Endothelial cell of umbilical vein (primary cell): ENCODE measurements around the gene DNAAF5. TPM values are rescaled to one million over a fixed set of nuclear protein-coding genes. Genes with fewer than 3 reads are reported as not detected.

Experiments used
- BruUV-seq: library from RNA; stranded (reverse); fragments of 400-500 nt; replicated peaks from 2 replicates; lab custom pipeline; 2021; lab: Mats Ljungman, UMichigan
- CTCF ChIA-PET: fragments of 300-600, 350-600 bp; sonication (Branson Sonifier 250); formaldehyde crosslinking; loops from one replicate; lab custom pipeline; 2021; ENCODE audit warnings: antibody characterized with exemption, inconsistent platforms; lab: Charles Lee
- POLR2A ChIA-PET: fragments of 300-600, 350-600 bp; sonication (Branson Sonifier 250); formaldehyde crosslinking; loops from one replicate; lab custom pipeline; 2021; ENCODE audit warnings: antibody characterized with exemption, inconsistent platforms; lab: Charles Lee
- DNase-seq: peaks from one replicate; pipeline ENCODE4 v3.0.0-alpha.2; 2011; ENCODE audit warnings: low read depth, low spot score
- FAIRE-seq: peaks from 2 replicates; lab custom pipeline; 2011; peaks lifted over from hg19 to GRCh38; lab: Jason Lieb, UNC
- H2AFZ ChIP-seq: 2 replicates; pipeline ENCODE4 v1.6.0; 2012; ENCODE audit warnings: low read depth, low read length, control low read depth, inconsistent platforms
- H3K27ac ChIP-seq: 2 replicates; pipeline ENCODE4 v1.5.1; 2011; ENCODE audit warnings: low read depth, mild to moderate bottlenecking, control low read depth, low read length, moderate library complexity; ENCODE audit not compliant: insufficient read depth
- H3K27me3 ChIP-seq, 2 experiments: 2 replicates each; pipeline versions ENCODE4 v1.6.0 to v1.6.1; 2011; ENCODE audit warnings: low read length in 2 of 2, mixed read lengths in 1 of 2; ENCODE audit not compliant: control insufficient read depth in 2 of 2, insufficient read depth in 2 of 2
- H3K36me3 ChIP-seq, 2 experiments: 2 replicates in 1 of 2; 3 replicates in 1 of 2; pipeline ENCODE4 v1.5.1; 2011; ENCODE audit warnings: low read length in 2 of 2, mild to moderate bottlenecking in 1 of 2, moderate library complexity in 1 of 2; ENCODE audit not compliant: control insufficient read depth in 2 of 2, insufficient read depth in 2 of 2; ENCODE audit errors: extremely low read depth in 1 of 2
- H3K4me1 ChIP-seq: 3 replicates; pipeline ENCODE4 v1.5.1; 2011; ENCODE audit warnings: mild to moderate bottlenecking, low read length; ENCODE audit not compliant: control insufficient read depth, insufficient read depth; ENCODE audit errors: extremely low read depth
- H3K4me2 ChIP-seq: 2 replicates; pipeline ENCODE4 v1.6.1; 2011; ENCODE audit warnings: low read length, control low read depth, mixed read lengths; ENCODE audit not compliant: insufficient read depth
- H3K4me3 ChIP-seq, 3 experiments: fragments of 200-600 bp in 1 of 3; sonication (generic), shearing (Covaris generic) in 1 of 3; replicated peaks in 1 of 3; 2 replicates each; pipeline ENCODE4 v1.5.1; 2011 to 2016; ENCODE audit warnings: control low read depth in 3 of 3, low read length in 3 of 3, mild to moderate bottlenecking in 2 of 3, inconsistent platforms in 1 of 3, low read depth in 1 of 3, moderate library complexity in 1 of 3; ENCODE audit not compliant: insufficient read depth in 1 of 3
- H3K79me2 ChIP-seq: 2 replicates; pipeline ENCODE4 v1.6.0; 2012; ENCODE audit warnings: low read length, inconsistent platforms; ENCODE audit not compliant: control insufficient read depth, insufficient read depth
- H3K9ac ChIP-seq: replicated peaks from 2 replicates; pipeline ENCODE3; 2011; ENCODE audit warnings: low read length, control low read depth; ENCODE audit not compliant: insufficient read depth; ENCODE audit errors: extremely low read depth
- H3K9me1 ChIP-seq: replicated peaks from 3 replicates; pipeline ENCODE4 v1.6.0; 2011; ENCODE audit warnings: mild to moderate bottlenecking, low read length; ENCODE audit not compliant: control insufficient read depth, insufficient read depth; ENCODE audit errors: extremely low read depth
- H3K9me3 ChIP-seq: replicated peaks from 2 replicates; pipeline ENCODE4 v1.5.1; 2012; ENCODE audit warnings: low read length, inconsistent platforms; ENCODE audit not compliant: control insufficient read depth, insufficient read depth
- H4K20me1 ChIP-seq: replicated peaks from 2 replicates; pipeline ENCODE3; 2011; ENCODE audit warnings: mild to moderate bottlenecking, low read length; ENCODE audit not compliant: control insufficient read depth, insufficient read depth; ENCODE audit errors: extremely low read depth
- CTCF ChIP-seq, 2 donors: IDR thresholded peaks; 1 replicate in 1 of 2; 2 replicates in 1 of 2; pipeline ENCODE4 v1.5.1; 2011; ENCODE audit warnings: low read length in 2 of 2, mild to moderate bottlenecking in 2 of 2, moderate library complexity in 2 of 2, control low read depth in 1 of 2, inconsistent platforms in 1 of 2, low read depth in 1 of 2; ENCODE audit not compliant: insufficient read depth in 1 of 2; ENCODE audit errors: extremely low read depth in 1 of 2
- EZH2 ChIP-seq: IDR thresholded peaks from 2 replicates; pipeline ENCODE4 v1.6.1; 2012; ENCODE audit warnings: borderline replicate concordance, low read depth, mild to moderate bottlenecking, moderate library complexity, low read length, inconsistent platforms; ENCODE audit not compliant: severe bottlenecking
- FOS ChIP-seq: IDR thresholded peaks from 2 replicates; pipeline ENCODE4 v1.6.1; 2011; ENCODE audit warnings: mild to moderate bottlenecking, low read length, moderate library complexity, borderline replicate concordance; ENCODE audit not compliant: insufficient read depth
- GATA2 ChIP-seq: IDR thresholded peaks from 2 replicates; pipeline ENCODE4 v1.7.0; 2011; ENCODE audit warnings: low read depth, mild to moderate bottlenecking, moderate library complexity, mixed read lengths, low read length; ENCODE audit not compliant: insufficient read length, insufficient read depth
- JUN ChIP-seq: IDR thresholded peaks from 2 replicates; pipeline ENCODE4 v1.6.1; 2011; ENCODE audit warnings: borderline replicate concordance, low read depth; ENCODE audit not compliant: insufficient read length, insufficient read depth
- MAX ChIP-seq: IDR thresholded peaks from 2 replicates; pipeline ENCODE4 v1.6.1; 2011; ENCODE audit not compliant: insufficient read depth, insufficient read length
- MYC ChIP-seq: IDR thresholded peaks from one replicate; pipeline ENCODE4 v1.6.1; 2011; ENCODE audit warnings: mild to moderate bottlenecking, low read depth, low read length
- POLR2A ChIP-seq: IDR thresholded peaks from 2 replicates; pipeline ENCODE4 v1.6.1; 2012; ENCODE audit warnings: low read depth, mild to moderate bottlenecking, control low read depth, low read length
- POLR2AphosphoS5 ChIP-seq: IDR thresholded peaks from 2 replicates; pipeline ENCODE4 v1.6.1; 2012; ENCODE audit warnings: low read depth, mild to moderate bottlenecking, control low read depth, low read length, moderate library complexity; ENCODE audit not compliant: insufficient read depth
- dilution Hi-C: fragments of 300-500 bp; cut with MboI; formaldehyde crosslinking; loops from one replicate; pipeline ENCODE4 v1.15.0; 2019; ENCODE audit warnings: low sequenced_read_pairs; ENCODE audit not compliant: extremely low pct_ligation_motif_present
- intact Hi-C: fragments of 100-400 bp; cut with micrococcal nuclease; formaldehyde crosslinking; loops from one replicate; pipeline ENCODE4 v1.10.0; 2022
- polyA plus RNA-seq, 4 experiments: library from polyadenylated mRNA; depleted of rRNA in 3 of 4; stranded (reverse) in 3 of 4; unstranded in 1 of 4; fragments of >200 nt; gene quantifications; 2 replicates each; pipeline versions ENCODE4 v1.2.1 to v1.2.3, GENCODE V29; 2011 to 2012; ENCODE audit warnings: missing spikeins in 1 of 4
- total RNA-seq: library from RNA; stranded (reverse); gene quantifications from 2 replicates; pipeline ENCODE4 v1.2.3, GENCODE V29; 2021

Gene DNAAF5
- total and polyA plus RNA-seq, 2 donors (not counting 3 experiments of a cell fraction or from before 2014, with no cell fraction given): 49.3 to 65.5 TPM

DNA sequence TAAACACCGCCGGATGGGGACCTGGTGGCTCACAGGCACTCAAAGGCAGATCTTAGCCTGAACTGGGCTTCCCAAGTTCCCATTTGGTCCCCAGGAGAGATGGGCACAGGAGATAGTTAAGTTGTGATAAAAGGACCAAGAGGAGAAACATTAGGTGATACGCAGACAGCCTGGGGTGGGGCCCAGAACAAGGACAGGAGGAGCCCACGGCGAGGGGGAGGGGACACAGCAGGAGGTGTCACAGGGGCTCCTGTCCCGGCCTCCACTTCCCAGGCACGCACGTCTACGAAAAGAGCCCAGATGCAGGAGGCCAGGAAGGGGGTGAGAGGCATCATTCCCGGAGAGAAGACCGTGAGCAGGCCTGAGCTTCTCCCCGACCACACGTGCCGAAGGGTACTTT lies 16.3 kb upstream of the DNAAF5 start:
- FAIRE-seq: no peak
- Histone ChIP-seq H3K4me2 (no peak overlapping the region), H3K9ac (no peak overlapping the region), H3K9me1 (no peaks in the 10 kb centered on the region), H2AFZ (no peak overlapping the region), H3K36me3 (no peaks in the 10 kb centered on the region), H3K9me3 (no peaks in the 10 kb centered on the region), H4K20me1 (no peaks in the 10 kb centered on the region), H3K4me3 (no peak overlapping the region), H3K79me2 (no peaks in the 10 kb centered on the region), H3K27me3 (no peaks in the 10 kb centered on the region), H3K27ac (no peak overlapping the region), H3K4me1 (peaks cover 6% of the 10 kb centered on the region)
- dilution Hi-C loops (no loop called here), intact Hi-C loops (loop anchor here (5.0 kb wide), 1 partner anchor 193 kb away; the partner anchor contains the start of gene PDGFA)
- no TSS peak for BruUV-seq
- TF ChIP-seq MAX: no peak
- TF ChIP-seq FOS: no peak
- no peak for DNase-seq
- ChIA-PET CTCF (no interaction called here), POLR2A (no interaction called here)

DNA sequence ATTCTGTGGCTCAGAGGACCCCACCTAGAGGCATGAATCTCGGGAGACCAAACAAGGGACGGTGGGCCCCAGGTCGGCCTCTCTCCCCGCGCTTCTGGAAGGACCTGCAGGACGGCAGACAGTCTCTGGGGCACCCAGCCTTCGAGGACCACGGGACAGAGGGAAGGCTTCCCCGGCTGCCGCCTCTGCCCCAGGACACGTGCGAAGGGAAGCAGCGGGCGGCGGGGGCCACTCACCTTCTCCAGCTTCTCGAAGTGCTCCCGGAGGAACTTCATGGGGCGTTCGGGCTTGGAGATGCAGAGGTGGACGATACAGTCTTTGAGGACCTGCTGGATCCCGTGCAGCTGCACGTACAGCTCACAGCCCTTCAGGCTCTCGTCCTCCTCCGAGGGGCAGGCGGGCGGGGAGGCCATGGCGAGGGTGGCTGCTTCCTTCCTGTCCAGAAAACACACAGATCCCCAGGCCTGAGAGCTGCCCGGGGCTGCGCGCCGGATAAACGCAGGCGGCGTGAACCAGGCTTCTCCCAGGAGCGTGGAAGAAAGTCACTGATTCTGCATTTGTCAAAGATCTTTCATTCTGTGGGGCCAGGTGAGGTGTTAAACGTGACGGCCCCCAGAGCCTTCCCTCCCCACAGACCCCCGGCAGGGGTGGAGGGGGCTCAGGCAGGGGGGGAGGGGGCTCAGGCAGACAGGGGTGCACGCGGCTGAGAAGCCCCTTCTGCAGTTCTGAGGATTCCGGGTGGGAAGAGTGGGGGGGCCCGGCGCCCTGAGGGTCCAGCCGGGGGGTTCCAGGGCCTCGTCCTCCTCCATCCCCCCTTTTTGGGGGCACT lies 15.2 kb upstream of the DNAAF5 start:
- DNase-seq (peak; percentile 42), FAIRE-seq (peak; percentile 67)
- no peaks in the 10 kb centered on the region for H3K27me3 ChIP-seq
- dilution Hi-C loops (no loop called here), intact Hi-C loops (loop anchor here (5.0 kb wide), 1 partner anchor 194 kb away; the partner anchor contains the start of gene PDGFA)
- TF ChIP-seq MYC (no peak), POLR2AphosphoS5 (no peak), MAX (no peak), EZH2 (no peak), POLR2A (no peak), FOS (no peak), CTCF (IDR thresholded peaks at IDR 0.05; ENCODE audit: extremely low read depth in 1 of 2, insufficient read depth in 1 of 2, low read depth in 1 of 2, low read length in 2 of 2) (no peak), JUN (no peak), GATA2 (no peak)
- H3K9me3 ChIP-seq: no peaks in the 10 kb centered on the region
- BruUV-seq: no TSS peak
- H2AFZ ChIP-seq: peak overlapping the region; percentile 56
- H3K27ac ChIP-seq: no peak overlapping the region
- H3K36me3 ChIP-seq: no peaks in the 10 kb centered on the region
- peak overlapping the region; percentile 21 for H3K4me2 ChIP-seq
- H3K4me1 ChIP-seq: peaks cover 6% of the 10 kb centered on the region
- ChIA-PET CTCF (interaction anchor here (1.1 kb wide), 1 partner anchor 11 kb away, joined by 4 read pairs; no protein-coding TSS in a partner anchor), POLR2A (no interaction called here)
- H3K79me2 ChIP-seq: no peaks in the 10 kb centered on the region
- peak overlapping the region in 2 of 3 experiments; percentile 55 to 62 for H3K4me3 ChIP-seq
- peak overlapping the region; percentile 26 for H3K9ac ChIP-seq
- no peaks in the 10 kb centered on the region for H3K9me1 ChIP-seq
- no peaks in the 10 kb centered on the region for H4K20me1 ChIP-seq
